ENCODE data around the gene SLC10A4.
"Not testable (repeated sequence)": the region's sequence is repeated elsewhere in the genome, so short reads cannot be mapped to it uniquely, and the experiment has no call there.

The SLC10A4 gene

GRCh38 chr4:48483006-48483776 is at the start of gene SLC10A4:
TSS of gene SLC10A4 (plus strand) at chr4:48483343. CDS start at chr4:48483562, 219 bp downstream.
- DNase-seq, result peak; percentile 67

GRCh38 chr4:48436318-48436717 is 46.8 kb upstream of the SLC10A4 start:
- no peak for DNase-seq

- no peak for DNase-seq
Measured at GRCh38 chr4:48439988-48440387, 43.2 kb upstream of the SLC10A4 start.

GRCh38 chr4:48440914-48441313 is 42.2 kb upstream of the SLC10A4 start:
- DNase-seq, result not testable (repeated sequence)

- DNase-seq, result peak; percentile 13
Measured at GRCh38 chr4:48445704-48446103, 37.4 kb upstream of the SLC10A4 start.

GRCh38 chr4:48446642-48447041 is 36.5 kb upstream of the SLC10A4 start:
- DNase-seq, result no peak

- no peak for DNase-seq
Measured at GRCh38 chr4:48449151-48449550, 34.0 kb upstream of the SLC10A4 start.

GRCh38 chr4:48450740-48451139 is 32.4 kb upstream of the SLC10A4 start:
- DNase-seq, result no peak

GRCh38 chr4:48451656-48452055 is 31.5 kb upstream of the SLC10A4 start:
- not testable (repeated sequence) for DNase-seq

- no peak for DNase-seq
Measured at GRCh38 chr4:48454591-48454990, 28.6 kb upstream of the SLC10A4 start.

- DNase-seq, result no peak
Measured at GRCh38 chr4:48461000-48461399, 22.1 kb upstream of the SLC10A4 start.

GRCh38 chr4:48462363-48462762 is 20.8 kb upstream of the SLC10A4 start:
- peak; percentile 13 for DNase-seq

- no peak for DNase-seq
Measured at GRCh38 chr4:48467442-48467841, 15.7 kb upstream of the SLC10A4 start.

GRCh38 chr4:48467891-48468290 is 15.3 kb upstream of the SLC10A4 start:
- DNase-seq, result no peak

- no peak for DNase-seq
Measured at GRCh38 chr4:48470137-48470536, 13.0 kb upstream of the SLC10A4 start.

GRCh38 chr4:48470570-48470969 is 12.6 kb upstream of the SLC10A4 start:
- peak; percentile 16 for DNase-seq

- peak; percentile 13 for DNase-seq
Measured at GRCh38 chr4:48472794-48473193, 10.3 kb upstream of the SLC10A4 start.

- no peak for DNase-seq
Measured at GRCh38 chr4:48475770-48476169, 7.4 kb upstream of the SLC10A4 start.

GRCh38 chr4:48478273-48478672 is 4.9 kb upstream of the SLC10A4 start:
- DNase-seq, result no peak

GRCh38 chr4:48481581-48481980 is 1.6 kb upstream of the SLC10A4 start:
- no peak for DNase-seq

- peak; percentile 19 for DNase-seq
Measured at GRCh38 chr4:48483777-48484493, 792 bp downstream of the SLC10A4 start.

GRCh38 chr4:48484494-48485168 is 1.5 kb downstream of the SLC10A4 start:
- no peak for DNase-seq

- DNase-seq, result no peak
Measured at GRCh38 chr4:48489683-48490011, 6.5 kb downstream of the SLC10A4 start.
